Breast epithelium (tissue), 4 donors: Measurements from ENCODE around the gene NEDD4L. TPM values are rescaled to one million over a fixed set of nuclear protein-coding genes. Genes with fewer than 3 reads are reported as not detected.

Source experiments
- DNase-seq, 2 donors: peaks; one replicate each; pipeline ENCODE4 v3.0.0-alpha.2; 2019; ENCODE audit warnings: low spot score in 2 of 2
- H3K27ac ChIP-seq, 2 donors: fragments of 200-600 bp; sonication (generic) in 1 of 2; one replicate each; pipeline ENCODE4 v1.5.1; 2016 to 2019; ENCODE audit warnings: mild to moderate bottlenecking in 1 of 2
- H3K27me3 ChIP-seq, 2 donors: fragments of 200-600 bp; sonication (generic) in 1 of 2; one replicate each; pipeline versions ENCODE4 v1.5.1 to v1.6.0; 2017 to 2019; ENCODE audit warnings: control low read depth in 1 of 2, mild to moderate bottlenecking in 1 of 2
- H3K36me3 ChIP-seq: fragments of 200-600 bp; one replicate; pipeline ENCODE4 v1.5.1; 2019
- H3K4me1 ChIP-seq, 2 donors: fragments of 200-600 bp; sonication (generic); one replicate each; pipeline ENCODE4 v1.5.1; 2016 to 2019; ENCODE audit warnings: control low read depth in 1 of 2
- H3K4me3 ChIP-seq, 3 donors: fragments of 200-600 bp; sonication (generic); 1 replicate in 2 of 3; 2 replicates in 1 of 3; pipeline ENCODE4 v1.5.1; 2016 to 2019; ENCODE audit warnings: mild to moderate bottlenecking in 3 of 3, moderate library complexity in 2 of 3
- H3K9me3 ChIP-seq, 2 donors: fragments of 200-600 bp; sonication (generic) in 1 of 2; one replicate each; pipeline ENCODE4 v1.5.1; 2016 to 2019; ENCODE audit warnings: control low read depth in 1 of 2
- POLR2A ChIP-seq: fragments of 450-650 bp; IDR thresholded peaks from one replicate; pipeline ENCODE4 v1.6.1; 2016; ENCODE audit warnings: antibody characterized with exemption, mild to moderate bottlenecking, moderate library complexity
- POLR2AphosphoS5 ChIP-seq, 3 donors: sonication (generic); formaldehyde crosslinking; IDR thresholded peaks; one replicate each; pipeline ENCODE4 v1.6.1; 2017; ENCODE audit warnings: antibody characterized with exemption in 3 of 3
- intact Hi-C: fragments of 100-400 bp; cut with DNase I; formaldehyde crosslinking; loops from one replicate; pipeline ENCODE4 v1.15.1; 2023; ENCODE audit warnings: low total_unique reads
- total RNA-seq, 3 donors: library from RNA; depleted of rRNA; stranded (reverse); fragments of >200 nt; gene quantifications; one replicate each; pipeline ENCODE4 v1.1.0, GENCODE V29; 2016
- TF ChIP-seq, protein P1 (sequence below), 3 donors: fragments of 450-650 bp; IDR thresholded peaks; one replicate each; pipeline ENCODE4 v1.5.1; 2016 to 2017; ENCODE audit warnings: antibody characterized with exemption in 3 of 3, mild to moderate bottlenecking in 3 of 3, moderate library complexity in 3 of 3

The NEDD4L gene
- total RNA-seq, 3 donors from 2014 or later = 26.2 to 162 (median 106) TPM

DNA sequence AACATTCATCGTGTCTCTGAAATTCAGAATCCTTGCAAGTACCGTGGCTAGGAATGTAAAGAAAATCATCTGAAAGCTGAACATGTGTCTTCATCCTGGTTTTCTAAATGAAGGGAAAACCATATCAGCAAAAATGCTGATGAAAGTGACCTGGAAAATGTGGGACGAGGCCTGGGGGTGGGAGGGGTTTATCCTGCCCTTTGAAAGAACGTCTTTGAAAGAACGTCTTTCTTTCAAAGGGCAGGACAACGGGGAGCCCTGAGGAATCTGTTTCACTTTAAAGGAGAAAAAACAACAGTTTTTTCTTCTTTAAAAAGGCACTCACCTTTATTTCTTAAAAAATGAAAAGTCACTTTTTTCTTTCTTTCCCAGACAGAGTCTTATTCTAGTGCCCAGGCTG is 399.6 kb downstream of the NEDD4L start:
- no peaks in the 10 kb centered on the region for H3K9me3 ChIP-seq
- H3K27ac ChIP-seq = no peak overlapping the region
- intact Hi-C loops = no loop called here
- H3K4me1 ChIP-seq = peaks cover 0 to 7% of the 10 kb centered on the region in 2 donors
- H3K4me3 ChIP-seq = no peak overlapping the region
- H3K36me3 ChIP-seq = no peaks in the 10 kb centered on the region
- TF ChIP-seq POLR2AphosphoS5 (IDR thresholded peaks at IDR 0.05) = no peak
- no peak for TF ChIP-seq POLR2A
- TF ChIP-seq, protein P1, sequence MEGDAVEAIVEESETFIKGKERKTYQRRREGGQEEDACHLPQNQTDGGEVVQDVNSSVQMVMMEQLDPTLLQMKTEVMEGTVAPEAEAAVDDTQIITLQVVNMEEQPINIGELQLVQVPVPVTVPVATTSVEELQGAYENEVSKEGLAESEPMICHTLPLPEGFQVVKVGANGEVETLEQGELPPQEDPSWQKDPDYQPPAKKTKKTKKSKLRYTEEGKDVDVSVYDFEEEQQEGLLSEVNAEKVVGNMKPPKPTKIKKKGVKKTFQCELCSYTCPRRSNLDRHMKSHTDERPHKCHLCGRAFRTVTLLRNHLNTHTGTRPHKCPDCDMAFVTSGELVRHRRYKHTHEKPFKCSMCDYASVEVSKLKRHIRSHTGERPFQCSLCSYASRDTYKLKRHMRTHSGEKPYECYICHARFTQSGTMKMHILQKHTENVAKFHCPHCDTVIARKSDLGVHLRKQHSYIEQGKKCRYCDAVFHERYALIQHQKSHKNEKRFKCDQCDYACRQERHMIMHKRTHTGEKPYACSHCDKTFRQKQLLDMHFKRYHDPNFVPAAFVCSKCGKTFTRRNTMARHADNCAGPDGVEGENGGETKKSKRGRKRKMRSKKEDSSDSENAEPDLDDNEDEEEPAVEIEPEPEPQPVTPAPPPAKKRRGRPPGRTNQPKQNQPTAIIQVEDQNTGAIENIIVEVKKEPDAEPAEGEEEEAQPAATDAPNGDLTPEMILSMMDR (IDR thresholded peaks at IDR 0.05) = no peak
- no peak for DNase-seq
- H3K27me3 ChIP-seq = no peaks in the 10 kb centered on the region

DNA sequence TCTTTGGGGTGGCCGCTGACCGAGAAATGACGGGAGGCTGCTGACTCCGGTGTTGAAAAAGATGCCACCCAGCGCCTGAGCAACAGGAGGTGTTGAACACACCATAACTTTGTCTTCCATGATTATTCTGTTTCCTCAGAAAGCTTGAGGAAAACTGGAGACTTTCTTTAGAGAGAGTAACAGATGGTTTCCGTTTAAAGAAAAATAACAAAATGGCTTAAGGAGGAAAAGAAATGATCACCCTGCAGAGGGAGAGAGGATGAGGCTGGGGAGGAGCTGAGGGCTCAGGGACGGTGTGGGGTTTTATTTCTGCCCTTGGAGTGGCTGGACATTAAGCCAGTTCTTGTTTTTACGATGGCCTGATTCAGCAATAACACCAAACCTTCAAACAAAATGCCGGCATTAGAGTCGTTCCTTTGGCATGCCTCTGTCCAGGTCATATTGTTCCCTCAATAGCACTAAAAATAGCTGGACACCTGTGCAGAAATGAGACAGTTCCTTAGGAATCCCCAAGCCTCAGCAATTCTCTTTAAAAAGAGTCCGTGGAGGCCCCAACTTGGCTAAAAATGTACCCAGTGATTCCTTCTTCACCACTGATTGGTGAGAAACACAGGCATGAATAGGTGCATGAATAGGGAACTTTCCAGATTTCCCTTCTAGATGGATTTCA is 402.5 kb downstream of the NEDD4L start:
- H3K36me3 ChIP-seq = no peaks in the 10 kb centered on the region
- H3K4me1 ChIP-seq = peaks cover 0 to 7% of the 10 kb centered on the region in 2 donors
- H3K4me3 ChIP-seq = no peak overlapping the region
- no peak for DNase-seq
- no peaks in the 10 kb centered on the region for H3K27me3 ChIP-seq
- no peaks in the 10 kb centered on the region for H3K9me3 ChIP-seq
- intact Hi-C loops = no loop called here
- no peak for TF ChIP-seq POLR2AphosphoS5 (IDR thresholded peaks at IDR 0.05)
- TF ChIP-seq POLR2A = no peak
- TF ChIP-seq, protein P1 (IDR thresholded peaks at IDR 0.05) = no peak
- no peak overlapping the region for H3K27ac ChIP-seq

DNA sequence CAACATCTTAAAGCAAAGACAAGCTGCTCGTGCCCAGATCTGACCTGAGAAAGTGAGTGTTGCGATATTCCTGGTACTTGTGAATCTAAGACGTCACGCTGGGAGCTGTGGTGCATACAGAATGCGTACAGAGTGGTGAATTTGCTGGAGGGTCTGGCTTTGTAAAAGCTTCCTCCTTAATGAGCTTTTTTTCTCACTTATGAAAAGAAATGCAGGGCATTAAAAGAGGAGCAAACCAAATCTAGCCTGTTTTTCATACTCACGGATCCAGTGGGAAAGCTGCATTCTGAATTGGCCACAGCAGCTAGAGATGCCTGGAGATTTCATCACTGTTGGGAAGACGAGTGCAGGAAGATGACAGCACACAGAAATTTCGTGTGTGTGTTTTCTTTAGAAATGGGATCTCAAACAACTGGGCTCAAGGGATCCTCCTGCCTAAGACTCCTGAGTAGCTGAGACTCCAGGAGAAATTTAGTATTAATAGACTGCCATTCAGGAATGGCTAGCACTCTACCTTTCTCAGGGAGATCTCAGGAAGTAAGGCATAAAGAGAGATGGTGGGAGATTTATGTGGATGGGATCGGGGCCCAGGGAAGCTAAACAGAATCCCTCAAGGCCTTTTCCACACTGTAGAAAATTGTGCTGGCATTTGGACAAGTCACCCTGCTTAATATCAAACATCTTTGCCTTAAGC is 403.5 kb downstream of the NEDD4L start:
- intact Hi-C loops = no loop called here
- no peaks in the 10 kb centered on the region for H3K9me3 ChIP-seq
- TF ChIP-seq, protein P1 (IDR thresholded peaks at IDR 0.05) = no peak
- no peak for TF ChIP-seq POLR2A
- no peak for TF ChIP-seq POLR2AphosphoS5 (IDR thresholded peaks at IDR 0.05)
- H3K4me1 ChIP-seq = peaks cover 0 to 7% of the 10 kb centered on the region in 2 donors
- H3K27me3 ChIP-seq = no peaks in the 10 kb centered on the region
- H3K4me3 ChIP-seq = peak overlapping the region in 1 of 3 donors; percentile 20
- peak overlapping the region; percentile 37 to 66 for H3K27ac ChIP-seq
- DNase-seq = no peak
- no peaks in the 10 kb centered on the region for H3K36me3 ChIP-seq

DNA sequence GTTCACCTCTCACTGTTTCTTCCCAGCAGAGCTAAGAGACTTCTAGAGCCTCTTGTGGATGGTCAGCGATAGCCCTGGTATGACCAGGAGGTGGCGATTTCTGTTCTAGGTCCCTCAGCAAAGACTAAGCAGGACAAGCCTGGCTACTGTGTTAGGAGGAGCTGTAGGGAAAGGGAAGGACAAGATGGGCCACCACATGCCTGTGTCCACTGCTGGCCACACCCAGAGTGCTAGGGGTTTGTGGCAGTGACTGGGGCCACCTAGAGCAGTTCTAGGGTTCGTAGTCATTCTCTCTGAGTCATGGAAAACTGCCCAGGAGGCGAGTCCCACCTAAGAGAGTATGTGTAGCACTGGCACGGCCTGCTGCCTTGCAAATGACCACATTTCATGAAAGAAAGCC is 405.4 kb downstream of the NEDD4L start:
- no peak for DNase-seq
- Histone ChIP-seq H3K36me3 (no peaks in the 10 kb centered on the region), H3K9me3 (no peaks in the 10 kb centered on the region), H3K4me3 (no peak overlapping the region), H3K27ac (no peak overlapping the region), H3K4me1 (peaks cover 0 to 7% of the 10 kb centered on the region in 2 donors), H3K27me3 (no peaks in the 10 kb centered on the region)
- intact Hi-C loops = no loop called here
- TF ChIP-seq POLR2A (no peak), POLR2AphosphoS5 (IDR thresholded peaks at IDR 0.05) (no peak)
- TF ChIP-seq, protein P1 (IDR thresholded peaks at IDR 0.05) = no peak

Other genes starting within 250 kb of the NEDD4L start
- 10 to 100 TPM in 2 of 3 donors, 1 to 10 TPM in 1; 5.1 to 45.1 (median 41.3) TPM for gene ATP8B1, start 240.9 kb upstream of the NEDD4L start, total RNA-seq